Measurements from ENCODE around the gene CACNA1I.

Gene CACNA1I

DNA sequence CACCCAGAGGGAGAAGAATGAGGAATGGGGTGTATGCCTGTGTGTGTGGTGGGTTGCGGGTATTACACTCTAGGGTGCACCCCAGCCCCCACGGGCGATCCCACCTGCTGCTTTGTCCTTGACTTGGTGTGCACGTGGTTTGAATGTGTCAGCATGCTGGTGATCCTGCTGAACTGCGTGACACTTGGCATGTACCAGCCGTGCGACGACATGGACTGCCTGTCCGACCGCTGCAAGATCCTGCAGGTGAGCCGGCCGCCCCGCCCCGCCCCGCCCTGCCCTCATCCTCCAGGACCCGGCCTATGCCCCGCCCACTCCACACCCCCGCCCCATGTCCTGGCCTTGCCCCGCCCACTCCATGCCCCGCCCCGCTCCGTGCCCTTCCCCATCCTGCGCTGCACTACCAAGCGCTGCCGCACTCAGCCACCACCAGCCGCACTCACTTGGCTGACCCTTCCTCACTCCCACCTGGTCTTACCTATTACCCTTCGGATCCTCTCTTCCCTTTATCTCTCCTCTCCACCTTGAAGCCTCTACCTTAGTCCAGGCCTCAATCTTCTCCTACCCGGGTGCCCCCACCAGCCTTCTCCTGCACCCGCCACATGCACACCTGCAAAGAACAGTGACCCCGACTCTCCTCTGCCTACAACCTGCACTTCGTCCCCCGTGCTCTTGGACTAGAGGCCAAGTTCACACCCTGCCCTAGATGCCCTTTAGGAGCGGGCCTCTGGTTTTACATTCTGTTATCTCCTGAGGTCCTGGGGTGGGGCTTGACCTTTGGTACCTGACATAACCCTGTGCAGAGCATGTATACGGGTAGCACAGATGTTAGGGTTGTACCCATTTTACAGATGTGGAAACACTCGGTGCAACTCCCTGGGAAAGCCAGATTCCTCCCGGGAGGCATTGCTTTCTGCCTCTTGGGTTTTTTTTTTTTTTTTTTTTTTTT lies 27.7 kb downstream of the CACNA1I start:
- peak; percentile 92 for DNase-seq

DNA sequence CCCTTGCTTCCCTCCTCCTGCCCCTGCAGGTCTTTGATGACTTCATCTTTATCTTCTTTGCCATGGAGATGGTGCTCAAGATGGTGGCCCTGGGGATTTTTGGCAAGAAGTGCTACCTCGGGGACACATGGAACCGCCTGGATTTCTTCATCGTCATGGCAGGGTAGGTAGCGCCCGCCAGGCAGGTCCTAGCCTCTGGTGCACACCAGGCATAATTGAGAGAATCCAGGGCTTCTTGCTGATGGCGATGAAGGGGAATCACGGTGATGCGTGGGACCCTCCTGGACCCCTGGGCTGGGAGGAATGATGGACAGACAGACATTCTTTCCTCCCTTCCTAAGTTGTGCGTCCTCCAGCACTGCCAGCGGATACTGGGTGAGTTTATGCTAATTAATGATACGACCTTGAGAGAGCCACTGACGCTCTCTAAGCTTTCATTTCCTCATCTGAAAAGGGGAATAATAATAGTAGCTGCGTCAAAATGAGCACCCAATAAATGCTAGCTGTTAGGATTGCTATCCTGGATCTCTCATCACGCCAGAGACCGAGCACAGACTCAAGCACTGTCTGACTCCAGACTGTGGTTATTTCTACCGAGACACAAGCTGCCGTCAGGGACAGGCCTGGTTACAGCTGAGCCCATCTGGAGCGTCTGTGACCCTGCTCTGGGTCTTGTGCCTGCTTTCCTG lies 30.1 kb downstream of the CACNA1I start:
- DNase-seq: no peak

DNA sequence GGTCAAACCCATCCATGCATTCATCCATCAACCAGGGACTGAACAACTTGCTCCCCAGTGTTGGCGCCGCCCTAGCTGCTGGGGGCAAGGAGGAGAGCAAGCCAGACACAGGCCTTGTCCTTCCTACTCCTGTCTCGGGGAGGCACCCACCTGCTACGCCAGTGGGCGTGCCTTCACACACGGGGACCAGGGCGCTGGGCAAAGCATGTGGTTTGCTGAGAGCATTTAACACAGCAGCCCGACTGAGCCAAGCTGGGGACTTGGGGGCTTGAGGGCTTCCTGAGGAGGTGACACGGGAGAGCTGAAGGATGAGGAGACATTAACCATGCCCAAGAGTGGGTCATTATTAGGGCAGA lies 30.6 kb downstream of the CACNA1I start:
- DNase-seq: no peak

DNA sequence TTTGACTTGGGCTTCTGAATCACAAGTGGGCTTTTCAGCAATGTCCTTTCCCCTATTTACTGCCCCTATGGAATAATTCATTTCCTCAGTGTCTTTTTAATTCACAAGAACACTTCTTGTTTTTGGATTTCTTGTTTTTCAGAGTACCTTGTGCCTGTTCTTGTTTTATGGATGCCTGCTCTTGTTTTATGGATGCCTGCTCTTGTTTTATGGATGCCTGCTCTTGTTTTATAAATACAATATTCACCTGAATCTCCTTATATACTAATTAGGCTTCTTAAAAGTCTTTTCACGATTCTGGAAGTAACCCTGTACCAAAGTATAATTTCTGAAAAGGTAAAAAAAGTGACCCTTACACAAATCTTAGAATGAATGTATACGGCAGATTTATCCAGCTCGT lies 32.8 kb downstream of the CACNA1I start:
- no peak for DNase-seq

DNA sequence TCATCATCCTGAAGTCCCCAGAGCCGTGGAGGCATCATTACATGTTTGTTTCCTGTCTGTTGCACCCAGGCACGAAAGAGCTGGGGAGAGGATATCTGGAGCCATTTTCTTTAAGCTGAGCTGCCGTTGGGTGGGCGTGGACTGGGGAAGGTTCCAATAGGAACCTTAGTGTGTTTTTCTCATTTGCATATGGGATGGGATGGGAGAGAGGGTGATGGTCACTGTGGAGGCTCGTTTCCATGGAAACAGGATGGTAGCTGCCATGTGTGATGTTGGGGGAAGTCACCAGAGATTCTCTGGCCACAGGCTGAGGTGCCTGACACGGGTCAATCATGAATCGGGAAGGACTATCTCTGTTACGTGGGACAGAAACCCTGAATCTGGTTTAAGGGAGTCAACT lies 39.7 kb downstream of the CACNA1I start:
- no peak for DNase-seq

DNA sequence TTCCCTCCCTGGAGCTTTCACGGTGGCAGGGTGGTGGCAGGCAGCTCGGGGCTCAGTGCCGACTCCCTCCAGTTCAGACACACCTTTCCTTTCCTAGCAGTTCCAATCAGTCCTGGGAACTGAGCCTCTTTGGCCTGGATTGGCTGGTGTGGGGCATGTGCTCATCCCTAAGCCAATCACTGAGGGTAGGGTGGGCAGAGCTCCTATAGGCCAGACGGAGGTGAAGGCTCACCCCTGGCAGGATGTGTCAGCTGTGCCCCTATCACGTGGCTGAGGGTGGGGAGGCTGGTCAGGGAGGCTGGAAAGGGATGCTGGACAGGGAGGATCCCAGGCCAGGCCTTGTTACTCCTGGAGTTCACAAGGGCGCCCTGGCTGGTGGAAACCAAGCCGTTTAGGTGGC lies 40.2 kb downstream of the CACNA1I start:
- DNase-seq: no peak

DNA sequence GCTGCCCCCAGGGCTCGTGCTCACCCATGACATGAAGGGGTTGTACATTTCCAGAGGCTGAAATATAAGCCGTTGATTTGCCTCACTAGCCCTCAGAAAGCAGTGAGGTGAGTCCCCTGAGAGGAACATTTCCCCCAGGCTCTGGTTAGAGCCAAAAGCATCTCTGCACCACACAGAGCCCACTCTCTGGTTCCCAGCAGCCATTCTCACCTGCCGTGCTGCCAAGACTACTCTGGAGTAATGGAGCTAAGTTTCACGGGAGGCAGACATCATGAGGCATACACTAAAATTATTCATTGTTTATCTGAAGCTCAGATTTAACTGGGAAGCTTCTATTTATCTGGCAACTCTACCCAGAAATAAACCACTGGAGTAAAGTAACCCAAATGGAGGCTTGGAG lies 40.8 kb downstream of the CACNA1I start:
- no peak for DNase-seq

DNA sequence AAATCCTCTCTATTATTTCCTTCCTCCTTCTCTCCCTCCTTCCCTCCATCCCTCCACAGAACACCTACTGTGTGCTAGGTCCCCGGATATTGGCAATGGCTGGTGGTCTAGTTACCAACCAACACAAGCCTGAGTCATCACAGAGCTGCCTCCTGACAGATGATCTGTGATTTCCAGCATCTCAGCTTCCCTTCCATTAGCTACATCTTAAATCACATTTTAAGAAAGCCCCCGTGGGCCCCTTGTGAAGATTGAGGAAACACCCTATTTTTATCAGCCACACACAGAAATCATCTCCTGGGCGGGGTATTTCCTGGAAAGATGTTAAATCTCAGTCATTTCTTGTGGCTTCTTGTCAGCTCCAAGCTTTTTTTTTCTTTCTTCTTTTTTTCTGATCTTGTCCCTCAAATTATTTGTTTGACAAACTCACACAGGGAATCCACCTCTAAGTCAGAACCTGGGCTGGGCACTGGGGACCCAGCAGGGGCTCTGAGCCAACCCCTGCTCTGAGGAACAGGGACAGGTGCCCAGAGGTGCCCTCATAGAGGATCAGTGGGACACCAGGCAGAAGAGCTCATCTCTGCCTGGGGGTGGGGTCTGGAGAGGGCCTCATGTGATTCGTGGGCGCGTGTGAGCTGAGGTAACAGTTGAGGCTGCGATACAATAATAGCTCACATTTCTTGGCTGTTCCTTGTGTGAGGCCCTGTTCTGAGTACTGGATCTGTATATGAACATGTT lies 42.4 kb downstream of the CACNA1I start:
- DNase-seq: peak; percentile 33

DNA sequence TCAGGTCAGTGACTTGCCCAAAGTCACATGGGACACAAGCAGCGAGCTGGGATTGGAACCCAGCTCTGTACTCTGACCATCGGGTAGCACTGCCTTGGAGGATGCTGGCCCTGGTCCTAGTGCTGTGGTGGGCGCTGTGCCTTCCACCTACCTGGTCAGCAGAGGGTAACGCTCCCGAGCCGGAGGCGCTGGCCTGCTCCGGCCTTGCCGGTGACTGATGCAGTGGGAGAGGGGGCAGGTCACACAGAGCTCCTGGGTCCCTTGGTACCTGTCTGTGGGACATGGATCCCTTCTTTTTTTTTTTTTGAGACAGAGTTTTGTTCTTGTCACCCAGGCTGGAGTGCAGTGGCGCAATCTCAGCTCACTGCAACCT lies 43.0 kb downstream of the CACNA1I start:
- no peak for DNase-seq

DNA sequence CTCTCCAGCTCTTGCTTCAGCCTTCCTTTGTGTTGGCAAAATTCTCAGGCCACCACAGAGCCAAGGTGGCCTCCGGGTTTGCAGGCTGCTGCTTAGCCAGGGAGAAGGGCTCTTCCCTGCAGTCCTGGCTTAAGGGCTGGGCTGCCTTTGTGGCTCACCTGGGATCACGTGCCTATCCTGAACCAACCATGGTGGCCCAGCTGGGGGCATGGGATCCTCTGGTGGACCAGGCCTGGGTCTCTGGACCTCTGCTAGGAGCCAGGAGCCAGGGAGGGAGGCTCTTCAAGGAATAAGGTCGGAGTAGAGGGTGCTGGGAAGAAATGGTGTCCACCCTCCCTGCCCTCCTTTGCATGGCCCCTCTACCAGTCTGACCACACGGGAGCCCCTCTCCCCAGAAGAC lies 43.9 kb downstream of the CACNA1I start:
- no peak for DNase-seq

DNA sequence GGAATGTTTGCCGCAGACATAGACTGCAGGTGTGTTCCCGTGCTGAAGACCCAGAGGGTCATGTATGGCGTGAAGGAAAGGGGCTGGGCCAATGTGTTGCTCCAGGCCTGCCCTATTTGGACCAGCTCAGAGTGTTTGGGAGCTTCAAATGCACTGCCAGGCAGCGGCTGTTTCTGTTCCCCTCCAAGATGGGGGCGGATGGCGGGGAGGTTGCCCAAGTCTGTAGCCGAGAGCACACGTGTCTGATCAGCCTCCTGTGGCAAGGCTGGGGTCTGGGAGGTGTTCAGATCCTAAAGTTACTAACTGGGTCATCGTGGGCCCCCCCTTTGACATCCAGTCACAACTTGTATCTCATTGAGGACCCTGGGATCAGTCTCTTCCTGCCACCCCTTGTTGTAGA lies 45.5 kb downstream of the CACNA1I start:
- DNase-seq: no peak

DNA sequence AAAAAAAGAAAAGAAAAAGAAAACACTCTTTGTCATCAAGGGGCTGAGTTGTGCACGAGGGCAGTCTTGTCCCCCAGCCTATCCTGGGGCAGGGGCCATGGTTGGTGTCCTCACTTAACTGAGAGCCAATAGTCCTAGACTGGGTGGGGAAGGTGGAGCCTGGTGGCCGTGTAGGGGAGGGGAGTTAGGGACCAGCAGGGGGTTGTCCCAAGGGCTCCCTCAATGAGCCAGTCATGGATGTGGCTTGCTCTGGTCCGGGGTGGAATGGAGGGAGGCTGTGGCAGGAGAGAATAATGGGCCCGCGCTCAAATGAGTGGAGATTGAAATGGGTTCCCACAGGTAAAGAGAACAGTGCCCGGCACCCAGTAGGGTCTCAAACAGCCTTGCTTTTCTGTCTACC lies 46.2 kb downstream of the CACNA1I start:
- no peak for DNase-seq

DNA sequence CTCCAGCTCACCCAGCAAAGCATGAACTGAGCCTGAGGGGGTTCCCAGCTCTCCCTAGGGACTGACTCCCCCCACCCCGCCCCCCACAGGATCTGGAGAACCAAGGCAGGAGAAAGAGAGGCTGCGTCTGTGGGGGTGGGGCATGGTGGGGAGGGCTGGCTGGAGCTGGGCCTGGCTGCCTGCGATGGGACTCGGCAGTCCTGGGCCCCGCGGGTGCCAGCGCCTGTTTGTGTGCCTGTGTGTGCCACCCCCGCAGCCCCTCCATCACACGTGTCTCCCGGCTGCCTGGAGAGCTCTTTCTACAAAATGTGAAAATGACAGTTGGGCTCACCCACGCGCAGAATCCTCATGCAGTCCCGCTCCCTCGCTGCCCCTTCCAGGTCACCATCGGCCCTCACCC lies 46.8 kb downstream of the CACNA1I start:
- DNase-seq: no peak

DNA sequence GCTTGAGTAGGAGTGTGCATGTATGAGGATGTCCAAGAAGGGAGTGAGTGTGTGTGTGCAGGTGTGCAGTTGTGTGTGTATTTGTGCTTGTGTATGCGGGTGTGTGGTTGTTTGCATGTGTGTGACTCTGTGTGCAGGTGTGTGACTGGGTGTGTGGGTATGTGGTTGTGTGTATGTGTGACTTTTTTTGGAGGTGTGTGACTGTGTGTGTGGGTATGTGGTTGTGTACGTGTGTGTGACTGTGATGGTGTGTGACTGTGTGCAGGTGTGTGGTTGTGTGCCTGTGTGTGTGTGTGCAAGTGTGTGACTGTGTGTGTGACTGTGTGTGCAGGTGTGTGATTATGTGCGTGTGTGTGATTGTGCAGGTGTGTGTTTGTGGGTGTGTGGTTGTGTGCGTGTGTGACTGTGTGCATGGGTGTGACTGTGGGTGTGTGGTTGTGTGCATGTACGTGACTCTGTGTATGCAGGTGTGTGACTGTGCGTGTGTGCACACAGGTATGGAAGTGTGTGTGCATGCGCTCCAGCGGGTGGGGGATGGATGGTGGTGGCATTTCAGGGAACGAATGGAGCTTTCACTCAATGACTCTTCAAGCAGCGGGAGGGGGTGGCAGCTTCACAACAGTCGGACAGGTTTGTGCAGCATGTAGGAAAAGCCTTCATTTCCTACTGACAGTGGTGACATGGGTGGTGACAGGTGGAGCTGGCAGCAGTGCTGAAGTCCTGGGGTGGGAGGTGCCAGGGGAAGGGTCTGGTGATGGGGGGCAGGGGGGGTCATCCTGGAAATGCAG lies 47.6 kb downstream of the CACNA1I start:
- DNase-seq: no peak

DNA sequence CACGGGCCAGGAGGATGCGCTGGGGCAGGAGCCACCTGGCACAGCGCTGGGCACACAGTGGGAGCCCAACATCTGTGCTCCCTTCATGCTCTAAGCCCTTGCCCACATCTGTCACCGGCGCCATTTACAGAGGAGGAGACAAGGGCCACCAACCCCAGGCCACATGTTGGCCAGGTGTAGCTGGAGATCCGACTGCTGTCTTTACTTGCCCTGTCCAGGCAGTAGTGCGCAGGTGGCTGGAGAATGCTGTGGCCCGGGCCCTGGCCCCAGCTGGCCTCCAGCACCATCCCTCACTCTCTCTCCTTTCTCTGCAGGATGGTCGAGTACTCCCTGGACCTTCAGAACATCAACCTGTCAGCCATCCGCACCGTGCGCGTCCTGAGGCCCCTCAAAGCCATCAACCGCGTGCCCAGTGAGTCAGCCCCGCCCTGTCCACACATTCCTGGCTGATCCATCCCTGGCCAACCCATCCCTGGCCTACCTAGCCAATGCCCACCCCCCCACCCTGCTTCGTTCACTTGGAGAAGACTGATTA lies 48.5 kb downstream of the CACNA1I start:
- DNase-seq: no peak

DNA sequence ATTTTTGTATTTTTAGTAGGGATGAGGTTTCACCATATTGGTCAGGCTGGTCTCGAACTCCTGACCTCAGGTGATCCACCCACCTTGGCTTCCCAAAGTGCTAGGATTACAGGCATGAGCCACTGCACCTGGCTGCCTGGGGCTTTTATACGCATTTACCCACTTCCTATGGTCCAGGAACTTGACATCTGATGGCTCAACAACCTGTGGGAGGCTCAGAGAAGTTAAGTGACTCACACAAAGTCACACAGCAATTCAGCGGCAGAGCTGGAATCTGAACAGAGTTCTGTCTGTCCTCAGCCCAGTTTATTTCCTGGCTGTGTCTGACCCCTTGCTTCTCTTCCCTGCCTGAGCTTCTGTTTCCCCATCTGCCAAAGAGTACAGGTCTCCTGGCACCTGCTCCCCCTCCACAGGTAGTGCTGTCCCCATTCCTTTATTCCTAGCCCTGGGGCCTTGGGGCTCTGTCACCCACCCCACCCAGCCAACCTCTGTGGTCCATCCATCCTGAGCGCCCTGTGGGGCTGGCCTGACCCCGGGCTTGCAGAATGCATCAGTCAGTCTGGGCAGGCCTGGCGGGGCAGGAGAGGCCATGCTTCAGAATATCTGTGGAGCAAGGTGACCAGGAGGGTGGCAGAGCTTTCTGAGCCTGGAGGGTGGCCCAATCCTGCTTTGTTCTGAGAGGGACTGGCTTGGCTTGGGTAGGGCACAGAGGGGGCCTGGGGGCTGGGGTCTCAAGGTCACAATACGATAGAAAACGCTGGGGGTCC lies 50.6 kb downstream of the CACNA1I start:
- DNase-seq: no peak

DNA sequence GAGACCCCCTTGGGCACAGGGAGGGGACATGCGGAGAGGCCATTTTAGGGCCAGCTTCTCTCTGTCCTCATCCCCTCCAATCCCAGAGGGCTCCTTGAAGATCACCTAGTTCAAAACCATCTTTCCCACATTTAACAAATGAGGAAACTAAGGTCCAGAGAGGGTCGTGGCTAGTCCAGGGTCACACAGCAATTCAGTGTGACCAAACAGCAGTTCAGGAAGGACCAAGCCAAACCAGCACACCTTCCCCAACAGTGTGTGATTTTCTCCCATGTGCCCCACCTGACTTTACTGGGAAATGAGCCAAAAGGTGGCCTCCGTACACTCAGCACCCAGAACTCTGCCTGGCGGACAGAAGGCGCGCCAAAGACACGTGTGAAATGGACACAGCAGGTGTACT lies 51.3 kb downstream of the CACNA1I start:
- DNase-seq: no peak

DNA sequence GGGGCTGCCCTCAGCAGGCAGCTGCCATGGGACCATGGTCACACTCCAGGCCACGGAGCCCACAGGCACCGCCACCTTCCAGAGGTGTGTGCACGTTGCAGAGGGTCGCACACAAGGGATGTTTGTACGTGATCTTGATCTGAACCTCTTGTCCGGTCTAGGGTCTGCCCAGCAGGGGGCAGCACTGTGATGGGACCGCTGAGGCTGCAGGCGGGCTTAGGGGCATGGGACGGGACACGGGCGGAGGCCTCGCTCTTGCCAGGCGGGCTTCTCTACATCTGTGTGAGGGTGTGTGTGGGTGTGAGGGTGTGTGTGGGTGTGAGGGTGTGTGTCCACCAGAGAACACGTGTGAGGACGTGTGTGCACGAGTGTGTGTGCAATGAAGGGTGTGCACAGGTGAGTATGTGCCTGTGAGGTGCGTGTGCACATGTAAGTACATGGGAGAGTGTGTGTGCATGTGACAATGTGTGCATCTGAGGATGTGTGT lies 52.4 kb downstream of the CACNA1I start:
- DNase-seq: peak; percentile 84

DNA sequence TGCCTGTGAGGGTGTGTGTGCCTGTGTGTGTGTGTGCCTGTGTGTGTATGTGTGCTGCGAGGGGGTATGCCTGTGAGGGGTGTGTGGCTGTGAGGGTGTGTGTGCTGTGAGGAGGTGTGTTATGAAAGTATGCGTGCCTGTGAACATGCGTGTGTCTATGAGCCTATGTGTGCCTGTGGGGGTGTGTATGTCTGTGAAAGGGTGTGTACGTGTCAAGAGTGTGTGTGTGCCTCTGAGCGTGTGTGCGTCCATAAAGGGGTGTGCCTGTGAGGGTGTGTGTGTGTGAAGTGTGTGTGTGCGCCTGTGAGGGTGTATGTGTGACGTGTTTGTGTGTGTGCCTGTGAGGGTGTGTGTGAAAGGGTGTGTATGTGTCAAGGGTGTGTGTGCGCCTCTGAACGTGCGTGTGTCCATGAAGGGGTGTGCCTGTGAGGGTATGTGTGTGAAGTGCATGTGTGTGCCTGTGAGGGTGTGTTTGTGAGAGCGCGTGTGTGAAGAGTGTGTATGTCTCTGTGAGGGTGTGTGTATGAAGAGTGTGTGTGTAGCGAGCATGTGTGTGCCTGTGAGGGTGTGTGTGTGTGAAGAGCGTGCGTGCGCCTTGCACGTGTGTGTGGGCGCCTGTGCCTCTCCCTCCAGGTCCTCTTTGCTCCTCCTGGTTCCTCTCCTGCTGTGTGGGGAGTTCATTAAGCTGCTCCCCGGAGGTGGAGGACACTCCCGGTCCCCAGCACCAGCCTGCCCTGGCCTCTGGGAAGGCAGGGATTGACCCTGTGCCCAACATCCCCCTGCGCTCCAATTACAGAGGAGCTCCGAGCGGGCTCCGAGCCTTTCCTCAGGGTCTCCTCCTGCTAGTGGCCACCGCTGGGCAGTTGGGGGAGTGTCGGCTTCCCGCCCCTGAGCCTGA lies 53.3 kb downstream of the CACNA1I start:
- no peak for DNase-seq

DNA sequence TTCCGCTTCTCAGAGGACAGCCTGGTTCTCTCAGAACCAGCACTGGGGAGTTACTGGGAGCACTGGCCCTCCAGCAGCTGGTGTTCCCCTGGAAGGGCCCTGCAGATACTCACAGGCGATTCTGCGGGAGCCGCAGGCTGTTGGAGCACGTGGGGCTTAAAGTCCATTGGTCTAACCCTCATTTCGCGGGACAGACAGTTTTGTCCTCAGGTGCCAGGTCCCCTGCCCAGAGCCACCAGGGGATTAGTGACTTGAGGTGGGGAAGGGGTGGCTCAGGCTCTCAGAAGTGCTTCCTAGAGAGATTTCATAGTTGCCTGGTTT lies 53.9 kb downstream of the CACNA1I start:
- DNase-seq: no peak
